GM23338 (cell line): Measurements from ENCODE around the gene IMPDH1. TPM values are rescaled to one million over a fixed set of nuclear protein-coding genes. Genes with fewer than 3 reads are reported as not detected.

Source experiments
- ATAC-seq: fragments of 200-7000 bp; cut with Tn5 transposase; 3 replicates; pipeline ENCODE4 v1.9.1; 2020
- DNase-seq: peaks from one replicate; pipeline ENCODE4 v3.0.0-alpha.2; 2015; ENCODE audit warnings: low spot score
- H2AFZ ChIP-seq: fragments of 200-600 bp; sonication (generic); 2 replicates; pipeline ENCODE4 v1.8.0; 2016; ENCODE audit warnings: antibody characterized with exemption, mild to moderate bottlenecking, moderate library complexity
- H3F3A ChIP-seq: fragments of 200-600 bp; sonication (generic); replicated peaks from 2 replicates; pipeline ENCODE4 v1.8.0; 2017; ENCODE audit warnings: antibody characterized with exemption, mixed run types, low read depth
- H3K27ac ChIP-seq: fragments of 200-600 bp; sonication (generic); 2 replicates; pipeline ENCODE4 v1.6.1; 2016; ENCODE audit warnings: low read depth
- H3K27me3 ChIP-seq: fragments of 200-600 bp; sonication (generic); 2 replicates; pipeline ENCODE4 v1.8.0; 2016; ENCODE audit warnings: mild to moderate bottlenecking, mixed run types, moderate library complexity; ENCODE audit not compliant: insufficient read depth
- H3K36me3 ChIP-seq: fragments of 200-600 bp; sonication (generic); 2 replicates; pipeline ENCODE4 v1.8.0; 2016; ENCODE audit warnings: mild to moderate bottlenecking; ENCODE audit not compliant: insufficient read depth
- H3K4me1 ChIP-seq: fragments of 200-600 bp; sonication (generic); 2 replicates; pipeline ENCODE4 v1.8.0; 2016; ENCODE audit warnings: mild to moderate bottlenecking, moderate library complexity; ENCODE audit not compliant: insufficient read depth
- H3K4me2 ChIP-seq: fragments of 200-600 bp; sonication (generic); 2 replicates; pipeline ENCODE4 v1.7.1; 2017; ENCODE audit warnings: mixed run types
- H3K4me3 ChIP-seq: fragments of 200-600 bp; sonication (generic); 2 replicates; pipeline ENCODE4 v1.6.1; 2016; ENCODE audit warnings: mixed run types
- H3K79me2 ChIP-seq: fragments of 200-600 bp; sonication (generic); replicated peaks from 2 replicates; pipeline ENCODE4 v1.8.0; 2017; ENCODE audit warnings: mild to moderate bottlenecking; ENCODE audit not compliant: insufficient read depth
- H3K9me2 ChIP-seq: fragments of 200-600 bp; sonication (generic); 2 replicates; pipeline ENCODE4 v1.8.0; 2017; ENCODE audit not compliant: insufficient read depth
- H4K20me1 ChIP-seq: fragments of 200-600 bp; sonication (generic); replicated peaks from 2 replicates; pipeline ENCODE4 v1.8.0; 2017; ENCODE audit warnings: mild to moderate bottlenecking; ENCODE audit not compliant: insufficient read depth
- H3K27ac Mint-ChIP-seq: 2 replicates; pipeline ENCODE4 v1.8.0; 2020; ENCODE audit warnings: inconsistent platforms, mild to moderate bottlenecking, moderate library complexity, mixed read lengths
- H3K27me3 Mint-ChIP-seq: 3 replicates; pipeline ENCODE4 v1.8.0; 2022; ENCODE audit warnings: low read depth, mild to moderate bottlenecking, moderate library complexity, mixed read lengths, inconsistent platforms; ENCODE audit not compliant: insufficient read depth, poor library complexity
- H3K36me3 Mint-ChIP-seq: 3 replicates; pipeline ENCODE4 v1.8.0; 2021; ENCODE audit warnings: low read depth, mild to moderate bottlenecking, inconsistent platforms, moderate library complexity, mixed read lengths
- H3K4me1 Mint-ChIP-seq: 3 replicates; pipeline ENCODE4 v1.8.0; 2020; ENCODE audit warnings: mild to moderate bottlenecking, inconsistent platforms, mixed read lengths
- H3K4me3 Mint-ChIP-seq: 3 replicates; pipeline ENCODE4 v1.8.0; 2021; ENCODE audit warnings: moderate library complexity, mild to moderate bottlenecking, inconsistent platforms, mixed read lengths
- H3K9me3 Mint-ChIP-seq: 3 replicates; pipeline ENCODE4 v1.8.0; 2020; ENCODE audit warnings: moderate library complexity, mild to moderate bottlenecking, inconsistent platforms, mixed read lengths
- CREB1 ChIP-seq: fragments of 250-450 bp; sonication (Bioruptor Pico); IDR thresholded peaks from 2 replicates; pipeline ENCODE4 v1.5.0; 2020; ENCODE audit warnings: low read depth, mild to moderate bottlenecking, moderate library complexity
- CTCF ChIP-seq, 2 experiments: fragments of 200-600 bp in 1 of 2; sonication (generic) in 1 of 2; conservative IDR thresholded peaks; 2 replicates each; pipeline versions ENCODE4 v1.5.1 to v1.6.1; 2016 to 2017; ENCODE audit warnings: antibody characterized with exemption in 2 of 2, low read depth in 2 of 2, mild to moderate bottlenecking in 2 of 2, moderate library complexity in 1 of 2
- ETS1 ChIP-seq: IDR thresholded peaks from 2 replicates; pipeline ENCODE4 v1.6.1; 2016; ENCODE audit warnings: antibody characterized with exemption
- EZH2 ChIP-seq: fragments of 200-600 bp; sonication (generic); IDR thresholded peaks from one replicate; pipeline ENCODE4 v1.8.0; 2017; ENCODE audit warnings: antibody characterized with exemption, mild to moderate bottlenecking, low read depth; ENCODE audit not compliant: unreplicated experiment
- EZH2phosphoT487 ChIP-seq: fragments of 200-600 bp; sonication (generic); IDR thresholded peaks from one replicate; pipeline ENCODE4 v1.8.1; 2018; ENCODE audit warnings: antibody characterized with exemption; ENCODE audit not compliant: unreplicated experiment
- JUNB ChIP-seq: IDR thresholded peaks from one replicate; pipeline ENCODE4 v1.6.1; 2016; ENCODE audit warnings: antibody characterized with exemption; ENCODE audit not compliant: unreplicated experiment
- NANOG ChIP-seq: IDR thresholded peaks from 2 replicates; pipeline ENCODE4 v1.6.1; 2016; ENCODE audit warnings: antibody characterized with exemption, borderline replicate concordance
- REST ChIP-seq: IDR thresholded peaks from one replicate; pipeline ENCODE4 v1.6.1; 2018; ENCODE audit warnings: antibody characterized with exemption; ENCODE audit not compliant: unreplicated experiment
- STAT1 ChIP-seq: IDR thresholded peaks from one replicate; pipeline ENCODE4 v1.6.1; 2016; ENCODE audit warnings: antibody characterized with exemption; ENCODE audit not compliant: unreplicated experiment
- ZNF331 ChIP-seq: fragments of 250-450 bp; sonication (Bioruptor Pico); IDR thresholded peaks from 2 replicates; pipeline ENCODE4 v1.5.0; 2020; ENCODE audit warnings: low read depth, mild to moderate bottlenecking, moderate library complexity
- polyA plus RNA-seq: library from polyadenylated mRNA; unstranded; fragments of >200 nt; fragmentation: Nextera tagmentation; extraction: Ambion mirVana; gene quantifications from 2 replicates; pipeline ENCODE4 v1.2.1, GENCODE V29; 2016
- total RNA-seq: library from RNA; depleted of rRNA; stranded (reverse); fragments of >200 nt; shearing (Covaris generic); gene quantifications from 2 replicates; pipeline ENCODE4 v1.2.3, GENCODE V29; 2014

IMPDH1 gene
- total and polyA plus RNA-seq, 2 experiments from 2014 or later, result 16.4 to 48.3 TPM

- TF ChIP-seq EZH2 (no peak), REST (no peak), STAT1 (no peak), JUNB (no peak), ZNF331 (no peak), CTCF (conservative IDR thresholded peaks at IDR 0.05; ENCODE audit: low read depth in 2 of 2) (no peak), ETS1 (no peak), EZH2phosphoT487 (no peak), CREB1 (CRISPR knock-in tag) (no peak)
Measured at GRCh38 chr7:128353189-128353588, 56.6 kb downstream of the IMPDH1 start (continued).

- H3F3A ChIP-seq, result no peaks in the 10 kb centered on the region
- H3K79me2 ChIP-seq, result no peaks in the 10 kb centered on the region
- no peak overlapping the region for H2AFZ ChIP-seq
- Mint-ChIP-seq H3K27me3 (peaks cover 50% of the 10 kb centered on the region), H3K27ac (no peak overlapping the region), H3K4me1 (peaks cover 11% of the 10 kb centered on the region), H3K9me3 (no peaks in the 10 kb centered on the region; the same call in 2 of the 3 replicates), H3K36me3 (no peaks in the 10 kb centered on the region), H3K4me3 (no peak overlapping the region; the same call in 2 of the 3 replicates)
- H3K9me2 ChIP-seq, result no peaks in the 10 kb centered on the region
- peak overlapping the region; percentile 32; the same call in 1 of the 2 replicates for H3K4me3 ChIP-seq
- no peaks in the 10 kb centered on the region for H4K20me1 ChIP-seq
- peak overlapping the region; percentile 60; the same call in 1 of the 2 replicates for H3K4me2 ChIP-seq
- ATAC-seq, result peak; percentile 4
- TF ChIP-seq NANOG (no peak), EZH2 (peak; percentile 37)
- no peak overlapping the region for H3K27ac ChIP-seq
- no peaks in the 10 kb centered on the region for H3K36me3 ChIP-seq
- peak; percentile 32 for DNase-seq
- H3K27me3 ChIP-seq, result peaks cover 84% of the 10 kb centered on the region
- H3K4me1 ChIP-seq, result peaks cover 4% of the 10 kb centered on the region; the same call in 1 of the 2 replicates
Measured at GRCh38 chr7:128352636-128353035, 57.1 kb downstream of the IMPDH1 start.
